HG03520 (cell line): ENCODE results near the gene FHAD1.

Experiments
- ATAC-seq: cut with Tn5 transposase; IDR thresholded peaks from one replicate; pipeline ENCODE4 v1.9.1; 2021; ENCODE audit warnings: mild to moderate bottlenecking, moderate library complexity; ENCODE audit not compliant: unreplicated experiment

FHAD1 gene

GRCh38 chr1:15343729-15344128, 96.7 kb downstream of the FHAD1 start:
- no peak for ATAC-seq

DNA sequence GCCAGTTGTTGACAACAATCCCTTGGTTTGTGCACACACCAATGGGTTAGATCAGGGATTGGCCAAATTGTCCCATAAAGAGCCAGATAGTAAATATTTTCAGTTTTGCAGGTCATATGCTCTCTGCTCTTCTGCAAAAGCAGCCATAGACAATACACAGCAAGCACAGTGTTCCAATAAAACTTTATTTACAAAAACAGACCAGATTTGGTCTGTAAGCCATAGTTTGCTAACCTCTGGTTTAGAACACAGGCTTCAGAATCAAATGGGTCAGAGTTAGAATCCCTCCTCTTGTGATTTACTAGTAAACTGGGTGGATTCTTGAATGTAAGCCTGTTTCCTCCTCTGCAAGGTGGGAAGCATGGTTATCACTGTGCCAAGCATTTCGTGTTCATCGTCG, 97.4 kb downstream of the FHAD1 start:
- ATAC-seq = no peak

GRCh38 chr1:15344800-15345704, 98.0 kb downstream of the FHAD1 start:
- ATAC-seq = no peak

DNA sequence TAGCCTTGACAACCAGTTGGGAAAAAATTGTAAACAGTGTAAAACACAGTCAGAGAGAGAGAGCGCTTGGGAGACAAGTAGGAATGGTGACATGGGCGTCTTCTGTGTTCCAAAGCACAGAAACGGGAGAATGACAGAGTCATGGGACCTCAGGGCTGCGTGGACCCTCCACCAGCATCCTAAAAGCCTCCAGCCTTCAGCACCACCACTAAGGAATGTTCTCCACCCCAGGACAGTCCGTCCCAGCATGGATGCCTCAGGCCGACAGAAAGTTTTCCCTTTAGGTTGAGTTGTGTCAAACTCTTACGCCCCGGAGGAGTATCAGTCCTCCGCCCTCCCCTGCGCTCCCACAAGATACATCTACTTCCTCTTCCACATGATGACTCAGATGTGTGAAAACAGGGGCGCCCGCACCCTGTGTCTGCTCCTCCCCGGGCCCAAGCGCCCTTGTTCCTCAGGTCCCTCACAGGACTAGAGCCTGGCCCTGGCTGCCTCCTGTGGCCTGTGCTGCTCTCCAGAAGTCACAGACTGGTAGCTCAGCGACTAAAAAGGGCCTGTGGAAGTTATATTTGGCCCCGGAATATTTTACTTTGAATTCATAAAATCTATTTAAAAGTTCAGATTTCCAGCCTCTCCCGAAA, 98.8 kb downstream of the FHAD1 start:
- no peak for ATAC-seq

- no peak for ATAC-seq
Measured at GRCh38 chr1:15346346-15347030, 99.5 kb downstream of the FHAD1 start.

- no peak for ATAC-seq
Measured at GRCh38 chr1:15347182-15347581, 100.2 kb downstream of the FHAD1 start.

GRCh38 chr1:15348648-15349047, 101.6 kb downstream of the FHAD1 start:
- no peak for ATAC-seq

DNA sequence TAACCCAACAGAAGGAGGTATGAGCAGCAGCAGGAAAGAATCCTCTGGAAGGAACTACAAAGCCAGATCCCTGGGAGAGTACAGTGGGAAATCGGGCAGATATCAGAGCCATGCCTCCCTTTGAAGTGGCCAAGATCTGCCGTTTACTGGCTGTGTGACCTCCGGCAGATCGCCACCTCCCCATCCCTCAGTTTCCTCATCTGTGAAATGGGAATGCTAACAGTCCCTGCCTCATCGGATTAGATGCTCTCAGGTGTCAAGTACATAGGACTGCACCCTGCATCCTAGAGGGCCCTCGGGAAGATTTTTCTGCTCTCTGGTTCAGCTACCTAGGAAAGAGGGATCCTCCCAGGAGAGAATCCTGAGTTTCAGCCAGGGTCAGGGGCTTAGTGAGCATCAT, 102.1 kb downstream of the FHAD1 start:
- no peak for ATAC-seq

- ATAC-seq = no peak
Measured at GRCh38 chr1:15350151-15350550, 103.1 kb downstream of the FHAD1 start.

DNA sequence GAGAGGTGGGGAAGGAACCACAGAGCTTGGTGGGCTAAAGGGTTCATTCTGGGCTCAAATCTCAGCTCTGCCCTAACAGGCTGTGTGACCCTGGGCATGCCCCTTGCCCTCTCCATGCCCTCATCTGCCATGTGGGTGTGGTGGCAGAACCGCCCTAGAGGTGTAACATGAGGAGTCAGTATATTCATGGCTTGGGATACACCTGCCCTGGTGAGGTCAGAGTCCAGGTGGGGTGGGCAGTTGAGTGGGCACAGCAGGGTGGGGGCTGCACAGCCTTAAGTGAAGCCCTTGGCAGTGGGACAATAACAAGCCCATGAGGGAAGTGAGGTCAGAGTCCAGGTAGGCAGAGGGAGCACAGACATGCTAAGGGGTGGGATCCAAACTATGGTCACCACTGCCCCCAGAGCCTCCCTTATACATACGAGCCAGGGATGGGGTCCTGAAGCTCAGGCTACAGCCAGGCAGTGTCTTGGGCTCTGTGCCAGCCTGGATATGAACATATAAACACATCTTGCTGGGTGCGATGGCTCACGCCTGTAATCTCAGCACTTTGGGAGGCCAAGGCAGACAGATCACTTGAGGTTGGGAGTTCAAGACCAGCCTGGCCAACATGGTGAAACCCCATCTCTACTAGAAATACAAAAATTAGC, 103.7 kb downstream of the FHAD1 start:
- no peak for ATAC-seq

DNA sequence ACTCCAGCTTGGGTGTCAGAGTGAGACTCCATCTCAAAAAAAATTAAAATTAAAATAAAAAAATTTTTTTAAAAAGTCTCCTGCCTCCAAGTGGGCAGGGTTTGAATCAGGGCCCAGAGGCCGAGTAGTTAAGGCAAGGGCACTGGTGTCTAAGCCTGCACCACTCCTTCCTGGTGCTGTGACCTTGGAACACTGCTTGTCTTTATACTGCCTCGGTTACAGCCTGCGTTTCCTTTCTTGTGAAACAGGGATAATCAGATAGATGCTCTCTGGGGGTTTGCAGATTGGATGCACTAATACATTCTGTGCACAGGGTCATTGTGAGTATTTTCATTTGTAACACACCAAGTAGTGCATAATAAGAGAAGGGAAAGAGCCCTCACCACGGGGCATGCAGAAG, 104.3 kb downstream of the FHAD1 start:
- ATAC-seq = no peak

- ATAC-seq = no peak
Measured at GRCh38 chr1:15352128-15352957, 105.3 kb downstream of the FHAD1 start.

- no peak for ATAC-seq
Measured at GRCh38 chr1:15353839-15354579, 107.0 kb downstream of the FHAD1 start.

GRCh38 chr1:15354580-15354965, 107.5 kb downstream of the FHAD1 start:
- ATAC-seq = no peak

DNA sequence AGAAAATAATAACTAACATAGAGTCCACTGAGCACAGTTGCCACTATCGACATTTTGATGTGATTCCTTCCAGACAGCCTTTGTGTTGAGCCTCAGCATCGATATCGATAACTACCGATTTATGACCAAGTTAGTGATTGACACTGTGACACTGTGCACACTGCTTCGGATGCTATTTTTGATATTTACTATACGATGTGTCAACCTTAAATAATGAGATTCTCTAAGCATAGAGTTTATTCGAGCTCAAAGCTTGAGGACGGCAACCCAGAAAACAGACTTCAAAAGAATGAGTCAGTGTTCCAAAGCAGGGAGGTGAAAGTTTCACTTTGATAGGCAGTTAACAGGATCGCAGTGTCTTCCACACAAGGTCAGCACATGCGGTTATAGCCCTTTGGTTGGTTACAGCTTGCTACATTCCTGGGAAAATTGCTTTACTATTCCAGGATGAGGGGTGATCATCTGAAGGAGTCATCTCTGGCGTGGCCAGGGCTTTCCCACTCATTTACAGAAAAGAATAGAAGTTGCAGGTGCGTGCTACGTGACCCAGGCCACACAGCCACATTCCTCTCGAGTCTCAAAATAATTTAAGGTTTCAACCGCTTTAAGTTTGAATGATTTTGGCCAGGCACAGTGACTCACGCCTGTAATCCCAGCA, 109.1 kb downstream of the FHAD1 start:
- ATAC-seq = no peak

GRCh38 chr1:15357612-15358207, 110.7 kb downstream of the FHAD1 start:
- no peak for ATAC-seq

- ATAC-seq = no peak
Measured at GRCh38 chr1:15358565-15359133, 111.6 kb downstream of the FHAD1 start.

GRCh38 chr1:15360700-15361099, 113.7 kb downstream of the FHAD1 start:
- ATAC-seq = no peak
